Suprapubic skin (tissue), 3 donors: ENCODE data around the gene DNHD1.
"Not testable (repeated sequence)": the region's sequence is repeated elsewhere in the genome, so short reads cannot be mapped to it uniquely, and the experiment has no call there.

Experiments
- EP300 ChIP-seq: sonication (generic); formaldehyde crosslinking; IDR thresholded peaks from one replicate; pipeline ENCODE4 v1.6.1; 2017; ENCODE audit warnings: antibody characterized with exemption
- POLR2A ChIP-seq, 2 donors: fragments of 450-650 bp; IDR thresholded peaks; one replicate each; pipeline ENCODE4 v1.6.1; 2017; ENCODE audit warnings: antibody characterized with exemption in 2 of 2, mild to moderate bottlenecking in 2 of 2, moderate library complexity in 2 of 2
- TF ChIP-seq, protein P1 (sequence below), 2 donors: fragments of 200-600 bp in 1 of 2; fragments of 450-650 bp in 1 of 2; sonication (generic) in 1 of 2; IDR thresholded peaks; one replicate each; pipeline ENCODE4 v1.5.1; 2016 to 2019; ENCODE audit warnings: antibody characterized with exemption in 2 of 2, mild to moderate bottlenecking in 1 of 2, moderate library complexity in 1 of 2

DNA sequence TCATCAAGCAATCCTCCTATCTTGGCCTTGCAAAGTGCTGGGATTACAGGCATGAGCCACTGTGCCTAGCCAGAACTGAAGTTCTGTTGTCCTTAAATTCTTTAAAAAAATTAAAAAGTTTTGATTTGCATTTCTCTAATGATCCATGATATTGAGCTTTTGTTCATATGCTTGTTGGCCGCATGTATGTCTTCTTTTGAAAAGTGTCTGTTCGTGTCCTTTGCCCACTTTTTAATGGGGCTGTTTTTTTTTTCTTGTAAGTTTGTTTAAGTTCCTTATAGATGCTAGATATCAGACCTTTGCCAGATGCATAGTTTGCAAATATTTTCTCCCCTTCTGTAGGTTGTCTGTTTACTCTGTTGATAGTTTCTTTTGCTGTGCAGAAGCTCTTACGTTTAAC, 24.9 kb downstream of the DNHD1 start:
- TF ChIP-seq, protein P1, sequence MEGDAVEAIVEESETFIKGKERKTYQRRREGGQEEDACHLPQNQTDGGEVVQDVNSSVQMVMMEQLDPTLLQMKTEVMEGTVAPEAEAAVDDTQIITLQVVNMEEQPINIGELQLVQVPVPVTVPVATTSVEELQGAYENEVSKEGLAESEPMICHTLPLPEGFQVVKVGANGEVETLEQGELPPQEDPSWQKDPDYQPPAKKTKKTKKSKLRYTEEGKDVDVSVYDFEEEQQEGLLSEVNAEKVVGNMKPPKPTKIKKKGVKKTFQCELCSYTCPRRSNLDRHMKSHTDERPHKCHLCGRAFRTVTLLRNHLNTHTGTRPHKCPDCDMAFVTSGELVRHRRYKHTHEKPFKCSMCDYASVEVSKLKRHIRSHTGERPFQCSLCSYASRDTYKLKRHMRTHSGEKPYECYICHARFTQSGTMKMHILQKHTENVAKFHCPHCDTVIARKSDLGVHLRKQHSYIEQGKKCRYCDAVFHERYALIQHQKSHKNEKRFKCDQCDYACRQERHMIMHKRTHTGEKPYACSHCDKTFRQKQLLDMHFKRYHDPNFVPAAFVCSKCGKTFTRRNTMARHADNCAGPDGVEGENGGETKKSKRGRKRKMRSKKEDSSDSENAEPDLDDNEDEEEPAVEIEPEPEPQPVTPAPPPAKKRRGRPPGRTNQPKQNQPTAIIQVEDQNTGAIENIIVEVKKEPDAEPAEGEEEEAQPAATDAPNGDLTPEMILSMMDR (IDR thresholded peaks at IDR 0.05), result not testable (repeated sequence)
- not testable (repeated sequence) for TF ChIP-seq EP300; POLR2A (IDR thresholded peaks at IDR 0.05)
